ENCODE measurements around the gene FAM120C.

Gene FAM120C

GRCh38 chrX:54030329-54030728 lies 152.7 kb downstream of the FAM120C start:
- no peak for DNase-seq

- no peak for DNase-seq
Measured at GRCh38 chrX:54029529-54030143, 153.4 kb downstream of the FAM120C start.

GRCh38 chrX:54024350-54024749 lies 158.7 kb downstream of the FAM120C start:
- no peak for DNase-seq
